Kidney epithelial cell (primary cell): Measurements from ENCODE around the gene C2CD4D. TPM values are rescaled to one million over a fixed set of nuclear protein-coding genes. Genes with fewer than 3 reads are reported as not detected.

Experiments
- DNase-seq: peaks from one replicate; pipeline ENCODE4 v3.0.0-alpha.2; 2010; ENCODE audit warnings: low read depth
- H3K27me3 ChIP-seq: 2 replicates; pipeline ENCODE4 v1.6.0; 2011; ENCODE audit warnings: low read length; ENCODE audit not compliant: control insufficient read depth, insufficient read depth
- H3K36me3 ChIP-seq: 2 replicates; pipeline ENCODE4 v1.5.1; 2011; ENCODE audit warnings: low read length; ENCODE audit not compliant: control insufficient read depth, insufficient read depth
- H3K4me3 ChIP-seq: 2 replicates; pipeline ENCODE4 v1.5.1; 2011; ENCODE audit warnings: low read depth, mild to moderate bottlenecking, control low read depth, low read length
- CTCF ChIP-seq: IDR thresholded peaks from 2 replicates; pipeline ENCODE4 v1.5.1; 2011; ENCODE audit warnings: mild to moderate bottlenecking, moderate library complexity, low read length, control low read depth, inconsistent platforms; ENCODE audit not compliant: insufficient read depth, poor library complexity, severe bottlenecking
- total RNA-seq: library from RNA; depleted of rRNA; stranded (reverse); fragments of >200 nt; gene quantifications from 2 replicates; pipeline ENCODE4 v1.2.3, GENCODE V29; 2015

Gene C2CD4D
- total RNA-seq, 1 donor from 2014 or later: 1.3 TPM

GRCh38 chr1:151867765-151868411 is 28.3 kb upstream of the C2CD4D start:
- no peak for TF ChIP-seq CTCF
- no peak for DNase-seq
- Histone ChIP-seq H3K4me3 (no peak overlapping the region), H3K36me3 (no peaks in the 10 kb centered on the region), H3K27me3 (no peaks in the 10 kb centered on the region)

GRCh38 chr1:151867321-151867720 is 27.7 kb upstream of the C2CD4D start:
- no peaks in the 10 kb centered on the region for H3K36me3 ChIP-seq
- H3K4me3 ChIP-seq: no peak overlapping the region
- TF ChIP-seq CTCF: no peak
- no peaks in the 10 kb centered on the region for H3K27me3 ChIP-seq
- DNase-seq: no peak

GRCh38 chr1:151864411-151864810 is 24.8 kb upstream of the C2CD4D start:
- no peak for TF ChIP-seq CTCF
- Histone ChIP-seq H3K4me3 (no peak overlapping the region), H3K36me3 (no peaks in the 10 kb centered on the region), H3K27me3 (no peaks in the 10 kb centered on the region)
- no peak for DNase-seq

- Histone ChIP-seq H3K27me3 (no peaks in the 10 kb centered on the region), H3K4me3 (no peak overlapping the region), H3K36me3 (no peaks in the 10 kb centered on the region)
- no peak for DNase-seq
- no peak for TF ChIP-seq CTCF
Measured at GRCh38 chr1:151862604-151863003, 23.0 kb upstream of the C2CD4D start.

GRCh38 chr1:151860504-151861187 is 21.0 kb upstream of the C2CD4D start:
- no peak overlapping the region for H3K4me3 ChIP-seq
- H3K27me3 ChIP-seq: no peaks in the 10 kb centered on the region
- no peak for TF ChIP-seq CTCF
- H3K36me3 ChIP-seq: no peaks in the 10 kb centered on the region
- no peak for DNase-seq

- TF ChIP-seq CTCF: no peak
- Histone ChIP-seq H3K36me3 (no peaks in the 10 kb centered on the region), H3K4me3 (no peak overlapping the region), H3K27me3 (no peaks in the 10 kb centered on the region)
- no peak for DNase-seq
Measured at GRCh38 chr1:151859891-151860293, 20.3 kb upstream of the C2CD4D start.
